Transverse colon (tissue), 3 donors: Measurements from ENCODE around the gene SUSD4.

Experiments used
- POLR2A ChIP-seq: fragments of 450-650 bp; IDR thresholded peaks from one replicate; pipeline ENCODE4 v1.6.1; 2016; ENCODE audit warnings: antibody characterized with exemption, mild to moderate bottlenecking, moderate library complexity
- TF ChIP-seq, protein P1 (sequence below), 5 experiments: fragments of 200-600 bp in 3 of 5; fragments of 450-650 bp in 2 of 5; sonication (generic) in 3 of 5; IDR thresholded peaks; 1 replicate in 2 of 5; 2 replicates in 3 of 5; pipeline ENCODE4 v1.5.1; 2016 to 2017; ENCODE audit warnings: antibody characterized with exemption in 5 of 5, inconsistent platforms in 3 of 5, mild to moderate bottlenecking in 2 of 5, moderate library complexity in 1 of 5

DNA sequence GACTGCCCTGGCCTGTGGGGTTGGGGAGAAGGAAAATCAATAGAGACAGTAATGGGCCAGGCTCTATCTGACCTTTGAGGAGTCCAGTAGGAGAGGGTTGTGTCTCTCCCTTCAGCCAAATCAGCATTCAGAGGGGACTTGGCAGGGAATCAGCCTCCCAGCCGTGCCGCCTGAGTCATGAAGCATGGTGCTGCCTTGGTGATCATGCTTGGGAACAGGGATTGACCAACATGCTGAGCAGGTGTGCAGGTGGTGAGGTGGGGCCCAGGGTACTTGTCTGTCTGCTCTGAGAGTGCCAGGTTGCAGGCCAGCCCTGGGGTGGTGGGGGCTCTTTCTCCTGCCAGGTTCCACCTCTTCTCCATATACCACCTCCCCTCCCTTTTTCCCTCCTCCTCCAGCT lies 162.0 kb downstream of the SUSD4 start:
- TF ChIP-seq POLR2A: no peak
- TF ChIP-seq, protein P1, sequence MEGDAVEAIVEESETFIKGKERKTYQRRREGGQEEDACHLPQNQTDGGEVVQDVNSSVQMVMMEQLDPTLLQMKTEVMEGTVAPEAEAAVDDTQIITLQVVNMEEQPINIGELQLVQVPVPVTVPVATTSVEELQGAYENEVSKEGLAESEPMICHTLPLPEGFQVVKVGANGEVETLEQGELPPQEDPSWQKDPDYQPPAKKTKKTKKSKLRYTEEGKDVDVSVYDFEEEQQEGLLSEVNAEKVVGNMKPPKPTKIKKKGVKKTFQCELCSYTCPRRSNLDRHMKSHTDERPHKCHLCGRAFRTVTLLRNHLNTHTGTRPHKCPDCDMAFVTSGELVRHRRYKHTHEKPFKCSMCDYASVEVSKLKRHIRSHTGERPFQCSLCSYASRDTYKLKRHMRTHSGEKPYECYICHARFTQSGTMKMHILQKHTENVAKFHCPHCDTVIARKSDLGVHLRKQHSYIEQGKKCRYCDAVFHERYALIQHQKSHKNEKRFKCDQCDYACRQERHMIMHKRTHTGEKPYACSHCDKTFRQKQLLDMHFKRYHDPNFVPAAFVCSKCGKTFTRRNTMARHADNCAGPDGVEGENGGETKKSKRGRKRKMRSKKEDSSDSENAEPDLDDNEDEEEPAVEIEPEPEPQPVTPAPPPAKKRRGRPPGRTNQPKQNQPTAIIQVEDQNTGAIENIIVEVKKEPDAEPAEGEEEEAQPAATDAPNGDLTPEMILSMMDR (IDR thresholded peaks at IDR 0.05): no peak
